ENCODE results near the gene SUMO2. TPM values are rescaled to one million over a fixed set of nuclear protein-coding genes. Genes with fewer than 3 reads are reported as not detected.
"Not testable (repeated sequence)": the region's sequence is repeated elsewhere in the genome, so short reads cannot be mapped to it uniquely, and the experiment has no call there.

The SUMO2 gene
- total RNA-seq, 1 donor from 2014 or later: 483 TPM

- Mint-ChIP-seq H3K4me1 (ENCODE audit: unreplicated experiment) (peaks cover 2% of the 10 kb centered on the region), H3K27me3 (ENCODE audit: unreplicated experiment) (no peaks in the 10 kb centered on the region), H3K36me3 (ENCODE audit: unreplicated experiment) (peaks cover 8% of the 10 kb centered on the region), H3K4me3 (ENCODE audit: unreplicated experiment) (no peak overlapping the region), H3K9me3 (ENCODE audit: unreplicated experiment) (no peaks in the 10 kb centered on the region), H3K27ac (ENCODE audit: unreplicated experiment) (no peak overlapping the region)
- DNase-seq (ENCODE audit: extremely low spot score, unreplicated experiment): no peak
- no peak for TF ChIP-seq CTCF (IDR thresholded peaks at IDR 0.05)
Measured at GRCh38 chr17:75160211-75160610, 22.5 kb downstream of the SUMO2 start.

GRCh38 chr17:75159196-75160031 is 23.3 kb downstream of the SUMO2 start:
- Mint-ChIP-seq H3K36me3 (ENCODE audit: unreplicated experiment) (peaks cover 7% of the 10 kb centered on the region), H3K9me3 (ENCODE audit: unreplicated experiment) (no peaks in the 10 kb centered on the region), H3K4me1 (ENCODE audit: unreplicated experiment) (peaks cover 9% of the 10 kb centered on the region), H3K27ac (ENCODE audit: unreplicated experiment) (no peak overlapping the region), H3K4me3 (ENCODE audit: unreplicated experiment) (no peak overlapping the region), H3K27me3 (ENCODE audit: unreplicated experiment) (no peaks in the 10 kb centered on the region)
- DNase-seq (ENCODE audit: extremely low spot score, unreplicated experiment): no peak
- TF ChIP-seq CTCF (IDR thresholded peaks at IDR 0.05): no peak

- not testable (repeated sequence) for H3K27me3 Mint-ChIP-seq (ENCODE audit: unreplicated experiment); H3K9me3 Mint-ChIP-seq (ENCODE audit: unreplicated experiment); DNase-seq (ENCODE audit: extremely low spot score, unreplicated experiment); H3K4me3 Mint-ChIP-seq (ENCODE audit: unreplicated experiment); H3K36me3 Mint-ChIP-seq (ENCODE audit: unreplicated experiment); H3K4me1 Mint-ChIP-seq (ENCODE audit: unreplicated experiment); H3K27ac Mint-ChIP-seq (ENCODE audit: unreplicated experiment)
Measured at GRCh38 chr17:75158480-75158879, 24.3 kb downstream of the SUMO2 start.

- Mint-ChIP-seq H3K27ac (ENCODE audit: unreplicated experiment) (peak overlapping the region; percentile 82), H3K4me3 (ENCODE audit: unreplicated experiment) (peak overlapping the region; percentile 85), H3K4me1 (ENCODE audit: unreplicated experiment) (peaks cover 25% of the 10 kb centered on the region), H3K9me3 (ENCODE audit: unreplicated experiment) (no peaks in the 10 kb centered on the region), H3K36me3 (ENCODE audit: unreplicated experiment) (peaks cover 2% of the 10 kb centered on the region), H3K27me3 (ENCODE audit: unreplicated experiment) (no peaks in the 10 kb centered on the region)
- no peak for DNase-seq (ENCODE audit: extremely low spot score, unreplicated experiment)
- no peak for TF ChIP-seq CTCF (IDR thresholded peaks at IDR 0.05)
Measured at GRCh38 chr17:75155191-75155601, 27.6 kb downstream of the SUMO2 start.

- Mint-ChIP-seq H3K4me1 (ENCODE audit: unreplicated experiment) (peaks cover 29% of the 10 kb centered on the region), H3K9me3 (ENCODE audit: unreplicated experiment) (no peaks in the 10 kb centered on the region), H3K4me3 (ENCODE audit: unreplicated experiment) (peak within 1 kb of the TSS; percentile 89), H3K27me3 (ENCODE audit: unreplicated experiment) (no peaks in the 10 kb centered on the region), H3K36me3 (ENCODE audit: unreplicated experiment) (peaks cover 2% of the 10 kb centered on the region), H3K27ac (ENCODE audit: unreplicated experiment) (peak within 1 kb of the TSS; percentile 85)
- peak; percentile 99 for DNase-seq (ENCODE audit: extremely low spot score, unreplicated experiment)
- TF ChIP-seq CTCF (IDR thresholded peaks at IDR 0.05): no peak
Measured at GRCh38 chr17:75154195-75155106, 28.3 kb downstream of the SUMO2 start, which contains the start of gene JPT1. JPT1 (minus strand) TSS chr17:75154512; CDS start chr17:75154397, 115 bp downstream.

Data from osteocyte (in vitro differentiated cells).